Measurements from ENCODE around the gene ARHGEF10L.

GRCh38 chr1:17679856-17680255 lies 140.4 kb downstream of the ARHGEF10L start:
- no peak for TF ChIP-seq CTCF (IDR thresholded peaks at IDR 0.05)
- TF ChIP-seq EZH2 (IDR thresholded peaks at IDR 0.05) = no peak
- TF ChIP-seq EZH2phosphoT487 (IDR thresholded peaks at IDR 0.05) = no peak

Data from neural progenitor cell (in vitro differentiated cells).